RWPE2 (cell line): ENCODE data around the gene KCTD2.

Source experiments
- ATAC-seq: fragments of 200-7000 bp; cut with Tn5 transposase; 3 replicates; pipeline ENCODE4 v1.9.1; 2021; ENCODE audit warnings: low read depth
- DNase-seq: peaks from one replicate; pipeline ENCODE4 v3.0.0-alpha.2; 2020; ENCODE audit warnings: low spot score
- H3K27ac ChIP-seq: fragments of 450-650 bp; 2 replicates; pipeline ENCODE4 v1.5.1; 2017; ENCODE audit warnings: mild to moderate bottlenecking; ENCODE audit not compliant: poor library complexity, severe bottlenecking
- H3K27me3 ChIP-seq: fragments of 250-450 bp; sonication (Bioruptor Pico); 2 replicates; pipeline ENCODE4 v1.5.1; 2021; ENCODE audit warnings: mild to moderate bottlenecking, moderate library complexity; ENCODE audit not compliant: insufficient read depth, poor library complexity, severe bottlenecking
- H3K36me3 ChIP-seq: fragments of 250-450 bp; sonication (Bioruptor Pico); 2 replicates; pipeline ENCODE4 v1.5.1; 2020; ENCODE audit warnings: low read depth, mild to moderate bottlenecking, moderate library complexity
- H3K4me1 ChIP-seq: fragments of 250-450 bp; sonication (Bioruptor Pico); 2 replicates; pipeline ENCODE4 v1.5.1; 2021; ENCODE audit warnings: mild to moderate bottlenecking, moderate library complexity; ENCODE audit not compliant: insufficient read depth, poor library complexity, severe bottlenecking
- H3K4me3 ChIP-seq: fragments of 250-450 bp; sonication (Bioruptor Pico); 2 replicates; pipeline ENCODE4 v1.5.1; 2021; ENCODE audit warnings: mild to moderate bottlenecking, moderate library complexity; ENCODE audit not compliant: severe bottlenecking
- H3K9me3 ChIP-seq: fragments of 250-450 bp; sonication (Bioruptor Pico); 2 replicates; pipeline ENCODE4 v1.5.1; 2021; ENCODE audit warnings: mild to moderate bottlenecking, moderate library complexity; ENCODE audit not compliant: severe bottlenecking
- CTCF ChIP-seq: fragments of 450-650 bp; IDR thresholded peaks from one replicate; pipeline ENCODE4 v1.5.1; 2017; ENCODE audit warnings: mild to moderate bottlenecking, moderate library complexity; ENCODE audit not compliant: poor library complexity, severe bottlenecking

Gene KCTD2

GRCh38 chr17:75108193-75108592 is 61.2 kb downstream of the KCTD2 start:
- H3K9me3 ChIP-seq: no peaks in the 10 kb centered on the region
- H3K27ac ChIP-seq: no peak overlapping the region
- no peak for DNase-seq
- H3K4me3 ChIP-seq: no peak overlapping the region
- no peaks in the 10 kb centered on the region for H3K27me3 ChIP-seq
- H3K36me3 ChIP-seq: peaks cover 4% of the 10 kb centered on the region
- no peak for TF ChIP-seq CTCF
- no peaks in the 10 kb centered on the region for H3K4me1 ChIP-seq
- ATAC-seq: no peak

GRCh38 chr17:75109046-75109406 is 62.0 kb downstream of the KCTD2 start:
- no peak for DNase-seq
- Histone ChIP-seq H3K9me3 (no peaks in the 10 kb centered on the region), H3K36me3 (peaks cover 8% of the 10 kb centered on the region), H3K27ac (no peak overlapping the region), H3K4me3 (peak overlapping the region; percentile 61), H3K4me1 (no peaks in the 10 kb centered on the region), H3K27me3 (no peaks in the 10 kb centered on the region)
- no peak for ATAC-seq
- no peak for TF ChIP-seq CTCF

GRCh38 chr17:75109407-75110233 is 62.6 kb downstream of the KCTD2 start, which contains the start of gene ARMC7:
Gene ARMC7, plus strand, starts transcription at chr17:75109969. Its CDS starts 320 bp downstream, at chr17:75110289.
- H3K4me3 ChIP-seq: peak within 1 kb of the TSS; percentile 61
- ATAC-seq (peak; percentile 76), DNase-seq (peak; percentile 87)
- H3K36me3 ChIP-seq: peaks cover 10% of the 10 kb centered on the region
- H3K4me1 ChIP-seq: peaks cover 5% of the 10 kb centered on the region
- H3K27ac ChIP-seq: peak within 1 kb of the TSS; percentile 47
- TF ChIP-seq CTCF: no peak
- H3K27me3 ChIP-seq: no peaks in the 10 kb centered on the region
- H3K9me3 ChIP-seq: no peaks in the 10 kb centered on the region

GRCh38 chr17:75110234-75110937 is 63.4 kb downstream of the KCTD2 start:
- Histone ChIP-seq H3K4me1 (peaks cover 7% of the 10 kb centered on the region), H3K4me3 (peak overlapping the region; percentile 61), H3K9me3 (no peaks in the 10 kb centered on the region), H3K27ac (peak overlapping the region; percentile 47), H3K36me3 (peaks cover 14% of the 10 kb centered on the region), H3K27me3 (no peaks in the 10 kb centered on the region)
- DNase-seq (no peak), ATAC-seq (peak; percentile 10; the same call in 1 of the 3 replicates)
- TF ChIP-seq CTCF: no peak
